Psoas muscle (tissue), 8 donors: ENCODE data around the gene GZF1. TPM values are rescaled to one million over a fixed set of nuclear protein-coding genes. Genes with fewer than 3 reads are reported as not detected.
A peak's percentile ranks its signal among the peaks of the same experiment; 100 is the strongest.

Experiments used
- ATAC-seq, 4 donors: fragments of 200-7000 bp; cut with Tn5 transposase; one replicate each; pipeline ENCODE4 v1.9.1; 2020; ENCODE audit warnings: moderate library complexity in 3 of 4, mild to moderate bottlenecking in 2 of 4
- DNase-seq, 2 donors: peaks; one replicate each; pipeline ENCODE4 v3.0.0-alpha.2; 2020
- H3K27ac ChIP-seq: fragments of 200-600 bp; one replicate; pipeline ENCODE4 v1.8.0; 2022
- H3K27me3 ChIP-seq, 3 donors: fragments of 200-600 bp in 1 of 3; one replicate each; pipeline versions ENCODE4 v1.6.1 to v1.8.0; 2013 to 2022; ENCODE audit warnings: low read length in 2 of 3, mild to moderate bottlenecking in 2 of 3, moderate library complexity in 1 of 3; ENCODE audit not compliant: insufficient read depth in 3 of 3
- H3K36me3 ChIP-seq, 2 donors: fragments of 200-600 bp in 1 of 2; one replicate each; pipeline versions ENCODE4 v1.6.1 to v1.8.0; 2013 to 2022; ENCODE audit warnings: low read depth in 1 of 2, mild to moderate bottlenecking in 1 of 2, moderate library complexity in 1 of 2; ENCODE audit not compliant: insufficient read depth in 1 of 2
- H3K4me1 ChIP-seq: fragments of 200-600 bp; one replicate; pipeline ENCODE4 v1.8.0; 2022
- H3K4me3 ChIP-seq: fragments of 200-600 bp; one replicate; pipeline ENCODE4 v1.8.0; 2022; ENCODE audit warnings: mild to moderate bottlenecking
- H3K9me3 ChIP-seq: fragments of 200-600 bp; one replicate; pipeline ENCODE4 v1.8.0; 2022
- WGBS, 3 donors: extraction: QIAGEN DNeasy Blood & Tissue Kit; methylation state at CpG; one replicate each; pipeline versions ENCODE4 v1.1.6 to v1.1.7; 2013; 5-methylcytosine and 5-hydroxymethylcytosine counted together
- intact Hi-C, 2 donors: fragments of 100-400 bp; cut with DNase I; formaldehyde crosslinking; loops; one replicate each; pipeline versions ENCODE4 v1.11.0 to v1.14.2; 2022
- polyA plus RNA-seq, 3 donors: library from polyadenylated mRNA; stranded (reverse); fragments of 200-250 nt; gene quantifications; one replicate each; pipeline ENCODE4 v1.2.3, GENCODE V29; 2013
- total RNA-seq, 4 donors: library from RNA; stranded (reverse); fragmentation: NEBNext Ultra II Directional in 2 of 4; extraction: Animal tissue kit (Norgen Biotek cat#: 25700) in 2 of 4; gene quantifications; one replicate each; pipeline versions ENCODE4 v1.2.1 to v1.2.4, GENCODE V29; 2021 to 2023
- TF ChIP-seq, protein P1 (sequence below): fragments of 200-600 bp; IDR thresholded peaks from one replicate; pipeline ENCODE4 v1.8.0; 2022; ENCODE audit warnings: antibody characterized with exemption
- donor health status: healthy with polysubstance abuse.
- donor health status: DM: no; HTN: no; CAD: no; lungs with moderate emphysema.
- donor health status: Bipolar disorder and iron deficiency.
- donor health status: healthy.
- donor health status: DM: yes; HTN: yes; CAD: no.
- donor health status: DM: no; HTN: no; CAD: no.
- donor health status: DM: no; HTN: no; CAD: no.
- donor health status: DM: yes; HTN: yes; CAD: no.

The GZF1 gene
- total and polyA plus RNA-seq, 7 donors, result 5.3 to 20.7 (median 10.5) TPM

GRCh38 chr20:23401051-23401450 lies 39.1 kb downstream of the GZF1 start:
- ATAC-seq (peak in 2 of 4 donors; percentile 32 to 59), DNase-seq (no peak)
- TF ChIP-seq, protein P1, sequence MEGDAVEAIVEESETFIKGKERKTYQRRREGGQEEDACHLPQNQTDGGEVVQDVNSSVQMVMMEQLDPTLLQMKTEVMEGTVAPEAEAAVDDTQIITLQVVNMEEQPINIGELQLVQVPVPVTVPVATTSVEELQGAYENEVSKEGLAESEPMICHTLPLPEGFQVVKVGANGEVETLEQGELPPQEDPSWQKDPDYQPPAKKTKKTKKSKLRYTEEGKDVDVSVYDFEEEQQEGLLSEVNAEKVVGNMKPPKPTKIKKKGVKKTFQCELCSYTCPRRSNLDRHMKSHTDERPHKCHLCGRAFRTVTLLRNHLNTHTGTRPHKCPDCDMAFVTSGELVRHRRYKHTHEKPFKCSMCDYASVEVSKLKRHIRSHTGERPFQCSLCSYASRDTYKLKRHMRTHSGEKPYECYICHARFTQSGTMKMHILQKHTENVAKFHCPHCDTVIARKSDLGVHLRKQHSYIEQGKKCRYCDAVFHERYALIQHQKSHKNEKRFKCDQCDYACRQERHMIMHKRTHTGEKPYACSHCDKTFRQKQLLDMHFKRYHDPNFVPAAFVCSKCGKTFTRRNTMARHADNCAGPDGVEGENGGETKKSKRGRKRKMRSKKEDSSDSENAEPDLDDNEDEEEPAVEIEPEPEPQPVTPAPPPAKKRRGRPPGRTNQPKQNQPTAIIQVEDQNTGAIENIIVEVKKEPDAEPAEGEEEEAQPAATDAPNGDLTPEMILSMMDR, result no peak
- H3K36me3 ChIP-seq, result no peaks in the 10 kb centered on the region
- H3K4me3 ChIP-seq, result no peak overlapping the region
- WGBS, 3 donors, result 34 to 49% (median 36%) methylated on average over 5 of the region's 5 CpGs
- no peaks in the 10 kb centered on the region for H3K27me3 ChIP-seq
- H3K9me3 ChIP-seq, result no peaks in the 10 kb centered on the region
- peaks cover 32% of the 10 kb centered on the region for H3K4me1 ChIP-seq
- peak overlapping the region; percentile 1 for H3K27ac ChIP-seq
- intact Hi-C loops, result no loop called here

GRCh38 chr20:23403751-23404150 lies 41.8 kb downstream of the GZF1 start:
- H3K4me1 ChIP-seq, result peaks cover 31% of the 10 kb centered on the region
- intact Hi-C loops, result no loop called here

GRCh38 chr20:23404196-23404595 lies 42.2 kb downstream of the GZF1 start:
- Histone ChIP-seq H3K4me1 (peaks cover 35% of the 10 kb centered on the region), H3K9me3 (no peaks in the 10 kb centered on the region), H3K27me3 (no peaks in the 10 kb centered on the region), H3K4me3 (no peak overlapping the region), H3K27ac (no peak overlapping the region), H3K36me3 (no peaks in the 10 kb centered on the region)
- TF ChIP-seq, protein P1, result no peak
- WGBS, 3 donors, result 56 to 80% (median 58%) methylated on average over 3 of the region's 3 CpGs
- ATAC-seq (peak; percentile 72 to 92 (median 84)), DNase-seq (no peak)
- intact Hi-C loops, result no loop called here

More at GRCh38 chr20:23403751-23404150, 41.8 kb downstream of the GZF1 start:
- TF ChIP-seq, protein P1, result no peak
- Histone ChIP-seq H3K27ac (no peak overlapping the region), H3K36me3 (no peaks in the 10 kb centered on the region), H3K27me3 (no peaks in the 10 kb centered on the region), H3K4me3 (no peak overlapping the region), H3K9me3 (no peaks in the 10 kb centered on the region)
- ATAC-seq, result no peak
- WGBS, 3 donors, result 74 to 82% (median 80%) methylated on average over 5 of the region's 5 CpGs
- DNase-seq, result no peak

- intact Hi-C loops, result loop anchor here in 1 of 2 donors (5.0 kb wide), 1 partner anchor 35 kb away; no protein-coding TSS in a partner anchor
- H3K27ac ChIP-seq, result no peak overlapping the region
- ATAC-seq, result no peak
- DNase-seq, result no peak
- H3K4me1 ChIP-seq, result peaks cover 50% of the 10 kb centered on the region
- TF ChIP-seq, protein P1, result no peak
- H3K27me3 ChIP-seq, result no peaks in the 10 kb centered on the region
- H3K36me3 ChIP-seq, result no peaks in the 10 kb centered on the region
- no peaks in the 10 kb centered on the region for H3K9me3 ChIP-seq
- H3K4me3 ChIP-seq, result no peak overlapping the region
- 95 to 100% (median 95%) methylated on average over 1 of the region's 1 CpG for WGBS, 3 donors
Observed at GRCh38 chr20:23406880-23407279, 44.9 kb downstream of the GZF1 start.
